HepG2 (cell line): Measurements from ENCODE around the gene VKORC1L1. TPM values are rescaled to one million over a fixed set of nuclear protein-coding genes. Genes with fewer than 3 reads are reported as not detected.

Experiments
- CCDC6 ChIP-seq: sonication (generic); formaldehyde crosslinking; IDR thresholded peaks from 2 replicates; pipeline ENCODE4 v1.8.1; 2022; ENCODE audit warnings: mild to moderate bottlenecking, missing genetic modification reagents, moderate library complexity
- EED ChIP-seq: sonication (generic); formaldehyde crosslinking; IDR thresholded peaks from 2 replicates; pipeline ENCODE4 v1.5.0; 2020; ENCODE audit warnings: mild to moderate bottlenecking, missing genetic modification reagents
- HNRNPUL1 ChIP-seq: fragments of 200-400 bp; formaldehyde crosslinking; IDR thresholded peaks from 2 replicates; pipeline ENCODE4 v1.6.1; 2017; ENCODE audit warnings: low read depth, mild to moderate bottlenecking, low read length, moderate library complexity
- MIER2 ChIP-seq: IDR thresholded peaks from 2 replicates; pipeline ENCODE4 v1.6.1; 2016; ENCODE audit warnings: missing biosample characterization, missing genetic modification reagents
- NCOA2 ChIP-seq: sonication (generic); formaldehyde crosslinking; IDR thresholded peaks from 2 replicates; pipeline ENCODE4 v1.8.0; 2022; ENCODE audit warnings: inconsistent platforms
- NFE2L1 ChIP-seq: sonication (generic); formaldehyde crosslinking; IDR thresholded peaks from 2 replicates; pipeline ENCODE4 v1.4.0; 2020; ENCODE audit warnings: missing genetic modification reagents, mild to moderate bottlenecking, borderline replicate concordance
- PLSCR1 ChIP-seq: sonication (generic); formaldehyde crosslinking; IDR thresholded peaks from 2 replicates; pipeline ENCODE4 v1.5.0; 2020; ENCODE audit warnings: missing genetic modification reagents, mild to moderate bottlenecking, borderline replicate concordance
- RAD21 ChIP-seq: fragments of 450-650 bp; formaldehyde crosslinking; IDR thresholded peaks from 2 replicates; pipeline ENCODE4 v1.5.0; 2020; ENCODE audit warnings: mild to moderate bottlenecking
- SIX1 ChIP-seq: sonication (generic); formaldehyde crosslinking; IDR thresholded peaks from 2 replicates; pipeline ENCODE4 v1.4.0; 2020; ENCODE audit warnings: missing genetic modification reagents, borderline replicate concordance
- STAT5B ChIP-seq: sonication (generic); formaldehyde crosslinking; IDR thresholded peaks from 2 replicates; pipeline ENCODE4 v1.4.0; 2020; ENCODE audit warnings: missing genetic modification reagents
- THRA ChIP-seq: sonication (generic); formaldehyde crosslinking; IDR thresholded peaks from 2 replicates; pipeline ENCODE4 v1.4.0; 2020; ENCODE audit warnings: missing genetic modification reagents, borderline replicate concordance
- ZBTB40 ChIP-seq, 2 experiments: fragments of 450-650 bp in 1 of 2; sonication (generic) in 1 of 2; formaldehyde crosslinking in 1 of 2; IDR thresholded peaks; 2 replicates each; pipeline versions ENCODE4 v1.6.1 to v1.8.0; 2016 to 2022; ENCODE audit warnings: antibody characterized with exemption in 1 of 2, mild to moderate bottlenecking in 1 of 2, missing genetic modification reagents in 1 of 2
- ZBTB49 ChIP-seq: sonication (generic); formaldehyde crosslinking; IDR thresholded peaks from 2 replicates; pipeline ENCODE4 v1.4.0; 2020; ENCODE audit warnings: missing genetic modification reagents, borderline replicate concordance
- ZNF569 ChIP-seq: sonication (generic); formaldehyde crosslinking; IDR thresholded peaks from 2 replicates; pipeline ENCODE4 v1.5.0; 2020; ENCODE audit warnings: mild to moderate bottlenecking, missing genetic modification reagents, moderate library complexity, borderline replicate concordance
- polyA plus RNA-seq, 8 experiments: library from polyadenylated mRNA; depleted of rRNA in 3 of 8; stranded (reverse) in 7 of 8; unstranded in 1 of 8; fragments of >200 nt; fragmentation: Illumina TruSeq in 4 of 8; extraction: Trizol in 4 of 8; gene quantifications; 2 replicates each; pipeline versions ENCODE4 v1.2.1 to v1.2.3, GENCODE V29; 2011 to 2016; ENCODE audit warnings: low read depth in 4 of 8, missing spikeins in 1 of 8, mixed read lengths in 1 of 8; ENCODE audit not compliant: insufficient read depth in 1 of 8
- total RNA-seq, 5 experiments: library from RNA; depleted of rRNA; stranded (reverse); fragments of >200 nt; fragmentation: Illumina TruSeq; extraction: Trizol; gene quantifications; 2 replicates each; pipeline ENCODE4 v1.2.3, GENCODE V29; 2016; ENCODE audit warnings: low read depth in 1 of 5

VKORC1L1 gene
- total and polyA plus RNA-seq, 2 of the 13 experiments (the other 11 are each of a cell fraction or from before 2014, with no cell fraction given) = 13.9 to 16.5 TPM

- TF ChIP-seq SIX1 = no peak
- TF ChIP-seq HNRNPUL1 = 0 out of 2 replicates have a peak, but pooled peaks have one; percentile 54
- peak; percentile 68 for TF ChIP-seq NCOA2 (CRISPR knock-in tag)
- peak; percentile 77; the same call in 1 of the 2 replicates for TF ChIP-seq THRA (CRISPR knock-in tag)
- TF ChIP-seq NFE2L1 (CRISPR knock-in tag) = peak; percentile 91; the same call in 1 of the 2 replicates
- no peak; the same call in 1 of the 2 replicates for TF ChIP-seq ZBTB49 (CRISPR knock-in tag)
- TF ChIP-seq EED (CRISPR knock-in tag) = peak; percentile 88
- TF ChIP-seq STAT5B = 0 out of 2 replicates have a peak, but pooled peaks have one; percentile 67
- TF ChIP-seq PLSCR1 (CRISPR knock-in tag) = no peak
- TF ChIP-seq ZNF569 (CRISPR knock-in tag) = 0 out of 2 replicates have a peak, but pooled peaks have one; percentile 84
- TF ChIP-seq CCDC6 (CRISPR knock-in tag) = no peak
- peak; percentile 74 for TF ChIP-seq MIER2
- peak; percentile 61 for TF ChIP-seq RAD21 (CRISPR knock-in tag)
- no peak for TF ChIP-seq ZBTB40 (IDR thresholded peaks at IDR 0.05)
- peak; percentile 95 for TF ChIP-seq ZBTB40 (CRISPR knock-in tag; IDR thresholded peaks at IDR 0.05)
Measured at GRCh38 chr7:65981965-65982792, 109.3 kb downstream of the VKORC1L1 start, which contains the start of gene GUSB (continued).
